AG10803 (cell line): ENCODE measurements around the gene SERINC1.

Experiments
- DNase-seq: peaks from one replicate; pipeline ENCODE4 v3.0.0; 2010; ENCODE audit warnings: low read depth
- H3K4me3 ChIP-seq: 2 replicates; pipeline ENCODE4 v1.5.1; 2011; ENCODE audit warnings: mild to moderate bottlenecking, low read length, control low read depth
- TF ChIP-seq, protein P1 (sequence below): conservative IDR thresholded peaks from 2 replicates; pipeline ENCODE4 v1.5.1; 2011; ENCODE audit warnings: mild to moderate bottlenecking, low read length, control low read depth, inconsistent platforms

SERINC1 gene

DNA sequence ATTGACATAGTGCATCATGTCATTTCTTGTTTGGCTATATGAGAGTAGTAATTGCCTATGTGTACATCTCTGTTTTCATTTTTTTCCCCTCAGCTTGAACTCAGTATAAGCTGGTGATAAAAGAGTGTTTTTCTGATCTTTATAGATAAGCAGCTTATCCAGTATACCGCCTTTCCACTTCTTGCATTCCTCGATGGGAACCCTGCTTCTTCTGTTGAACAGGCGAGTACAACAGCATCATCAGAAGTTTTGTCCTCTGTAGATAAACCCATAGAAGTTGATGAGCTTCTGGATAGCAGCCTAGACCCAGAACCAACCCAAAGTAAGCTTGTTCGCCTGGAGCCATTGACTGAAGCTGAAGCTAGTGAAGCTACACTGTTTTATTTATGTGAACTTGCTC is 39.8 kb downstream of the SERINC1 start:
- no peak for DNase-seq
- H3K4me3 ChIP-seq, result no peak overlapping the region
- TF ChIP-seq, protein P1, sequence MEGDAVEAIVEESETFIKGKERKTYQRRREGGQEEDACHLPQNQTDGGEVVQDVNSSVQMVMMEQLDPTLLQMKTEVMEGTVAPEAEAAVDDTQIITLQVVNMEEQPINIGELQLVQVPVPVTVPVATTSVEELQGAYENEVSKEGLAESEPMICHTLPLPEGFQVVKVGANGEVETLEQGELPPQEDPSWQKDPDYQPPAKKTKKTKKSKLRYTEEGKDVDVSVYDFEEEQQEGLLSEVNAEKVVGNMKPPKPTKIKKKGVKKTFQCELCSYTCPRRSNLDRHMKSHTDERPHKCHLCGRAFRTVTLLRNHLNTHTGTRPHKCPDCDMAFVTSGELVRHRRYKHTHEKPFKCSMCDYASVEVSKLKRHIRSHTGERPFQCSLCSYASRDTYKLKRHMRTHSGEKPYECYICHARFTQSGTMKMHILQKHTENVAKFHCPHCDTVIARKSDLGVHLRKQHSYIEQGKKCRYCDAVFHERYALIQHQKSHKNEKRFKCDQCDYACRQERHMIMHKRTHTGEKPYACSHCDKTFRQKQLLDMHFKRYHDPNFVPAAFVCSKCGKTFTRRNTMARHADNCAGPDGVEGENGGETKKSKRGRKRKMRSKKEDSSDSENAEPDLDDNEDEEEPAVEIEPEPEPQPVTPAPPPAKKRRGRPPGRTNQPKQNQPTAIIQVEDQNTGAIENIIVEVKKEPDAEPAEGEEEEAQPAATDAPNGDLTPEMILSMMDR, result no peak

DNA sequence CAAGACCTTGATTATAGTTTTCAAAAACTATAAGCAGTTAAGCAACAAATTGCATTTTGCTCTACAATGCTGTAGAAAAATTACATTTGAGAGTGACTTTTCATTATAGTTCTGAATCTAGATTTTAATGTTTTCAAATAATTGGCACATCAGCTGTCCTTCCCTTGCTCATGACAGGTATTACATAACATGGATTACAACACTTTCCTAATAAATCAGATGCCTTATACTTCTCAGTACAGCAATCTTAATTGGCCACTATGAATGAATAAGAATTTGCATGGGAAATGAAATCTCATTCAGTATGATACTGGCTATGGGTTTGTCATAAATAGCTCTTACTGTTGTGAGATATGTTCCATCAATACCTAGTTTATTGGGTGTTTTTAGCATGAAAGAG is 42.3 kb downstream of the SERINC1 start:
- H3K4me3 ChIP-seq, result no peak overlapping the region
- TF ChIP-seq, protein P1, result no peak
- DNase-seq, result no peak

DNA sequence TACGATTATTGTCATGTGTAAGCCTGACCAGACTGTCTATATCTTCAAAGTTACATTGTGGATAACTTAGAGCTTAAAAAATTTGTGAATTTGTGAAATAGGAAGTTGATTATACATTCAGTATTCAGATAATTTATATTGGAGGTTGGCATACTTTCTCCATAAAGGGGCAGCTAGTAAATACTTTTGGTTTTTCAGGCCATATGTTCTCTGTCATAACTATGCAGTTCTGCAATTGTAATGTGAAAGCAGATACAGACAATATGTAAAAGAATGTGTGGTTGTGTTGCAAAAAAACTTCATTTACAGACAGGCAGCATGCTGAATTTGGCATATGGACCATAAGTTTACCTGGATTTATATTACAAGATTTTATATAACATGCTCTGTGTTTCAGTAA is 42.8 kb downstream of the SERINC1 start:
- DNase-seq, result peak; percentile 59
- no peak overlapping the region for H3K4me3 ChIP-seq
- TF ChIP-seq, protein P1, result no peak

DNA sequence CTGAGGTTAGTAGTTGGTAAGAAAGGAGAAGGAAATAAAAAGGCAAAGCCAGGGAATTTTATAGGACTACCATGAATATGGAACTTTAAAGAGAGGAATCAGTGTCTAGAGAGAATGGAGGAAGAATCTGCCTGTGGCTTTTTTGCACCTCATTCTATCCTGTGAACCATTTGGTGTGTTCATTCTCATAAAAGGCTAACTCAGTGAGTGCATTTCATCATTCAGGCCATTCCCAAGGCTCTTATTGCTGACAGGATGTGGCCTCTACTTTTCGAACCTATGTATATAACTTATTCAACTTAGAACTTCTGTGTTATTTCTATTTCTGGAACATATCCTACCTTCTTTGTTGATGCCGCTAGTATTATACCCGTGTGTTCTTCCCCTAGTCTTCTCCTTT is 45.0 kb downstream of the SERINC1 start:
- H3K4me3 ChIP-seq, result no peak overlapping the region
- TF ChIP-seq, protein P1, result no peak
- DNase-seq, result no peak

DNA sequence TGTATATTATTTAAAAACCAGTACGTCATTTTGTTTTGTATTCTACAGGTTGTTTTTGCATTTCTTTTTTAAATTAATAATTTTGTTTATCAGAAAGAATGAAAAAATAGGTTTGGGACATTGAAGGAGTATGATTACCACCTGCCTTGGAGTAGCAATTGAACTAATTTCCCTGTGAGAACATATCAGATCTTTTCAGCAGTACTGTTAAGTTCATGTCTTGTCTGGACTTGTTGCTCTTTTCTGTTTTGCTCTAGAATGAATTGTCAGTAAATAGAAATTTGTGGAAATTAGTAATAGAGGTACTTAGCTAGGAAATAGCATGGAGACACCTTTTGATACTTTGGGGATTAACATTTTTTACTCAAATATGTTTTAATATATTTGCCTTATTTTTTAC is 47.9 kb downstream of the SERINC1 start:
- TF ChIP-seq, protein P1, result no peak
- DNase-seq, result no peak
- no peak overlapping the region for H3K4me3 ChIP-seq

DNA sequence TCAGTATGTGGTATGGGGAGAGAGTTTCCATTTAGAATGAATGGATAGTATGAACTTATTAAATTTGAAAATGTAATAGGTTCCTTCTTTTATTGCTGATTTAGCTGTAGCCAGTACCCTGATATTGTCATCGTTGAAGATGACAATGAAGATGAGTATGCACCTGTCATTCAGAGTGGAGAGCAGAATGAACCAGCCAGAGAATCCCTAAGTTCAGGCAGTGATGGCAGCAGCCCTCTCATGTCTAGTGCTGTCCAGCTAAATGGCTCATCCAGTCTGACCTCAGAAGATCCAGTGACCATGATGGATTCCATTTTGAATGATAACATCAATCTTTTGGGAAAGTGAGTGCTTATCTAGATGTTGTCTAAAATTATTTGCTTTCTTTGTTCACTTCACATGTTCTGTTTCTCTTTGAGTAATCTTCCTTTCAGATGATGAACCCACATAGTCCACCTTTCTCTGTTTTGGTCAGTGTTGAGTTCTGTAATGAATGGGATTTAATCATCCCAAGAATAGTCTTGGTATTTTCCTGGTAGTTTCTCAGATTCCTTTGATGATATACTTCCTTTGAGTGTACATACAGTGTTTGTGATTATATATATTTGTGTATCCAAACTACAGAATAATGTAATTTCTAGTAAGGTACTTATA is 48.9 kb downstream of the SERINC1 start:
- no peak for DNase-seq
- TF ChIP-seq, protein P1, result no peak
- no peak overlapping the region for H3K4me3 ChIP-seq

DNA sequence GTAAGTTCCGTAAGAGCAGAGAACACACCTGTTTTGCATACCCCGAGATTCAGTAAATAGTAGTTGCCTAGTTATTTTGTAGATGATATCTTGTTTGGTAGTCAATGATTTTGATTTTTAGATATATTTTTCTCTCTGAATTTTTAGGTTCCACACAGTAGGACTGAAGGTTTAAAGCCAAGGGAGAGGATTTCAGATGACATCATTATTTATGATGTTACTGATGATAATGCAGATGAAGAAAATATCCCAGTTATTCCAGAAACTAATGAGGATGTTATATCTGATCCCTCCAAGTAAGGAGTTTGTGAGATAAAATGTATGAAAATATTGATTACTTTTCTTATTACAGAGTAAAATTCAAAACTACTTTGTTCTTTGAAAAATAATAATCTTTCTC is 49.6 kb downstream of the SERINC1 start:
- TF ChIP-seq, protein P1, result no peak
- no peak for DNase-seq
- no peak overlapping the region for H3K4me3 ChIP-seq
